HG02759 (cell line): ENCODE results near the gene DCTPP1.
"Not testable (repeated sequence)": the region's sequence is repeated elsewhere in the genome, so short reads cannot be mapped to it uniquely, and the experiment has no call there.

Experiments used
- ATAC-seq: cut with Tn5 transposase; IDR thresholded peaks from one replicate; pipeline ENCODE4 v1.9.1; 2021; ENCODE audit warnings: mild to moderate bottlenecking, moderate library complexity; ENCODE audit not compliant: unreplicated experiment

DCTPP1 gene

DNA sequence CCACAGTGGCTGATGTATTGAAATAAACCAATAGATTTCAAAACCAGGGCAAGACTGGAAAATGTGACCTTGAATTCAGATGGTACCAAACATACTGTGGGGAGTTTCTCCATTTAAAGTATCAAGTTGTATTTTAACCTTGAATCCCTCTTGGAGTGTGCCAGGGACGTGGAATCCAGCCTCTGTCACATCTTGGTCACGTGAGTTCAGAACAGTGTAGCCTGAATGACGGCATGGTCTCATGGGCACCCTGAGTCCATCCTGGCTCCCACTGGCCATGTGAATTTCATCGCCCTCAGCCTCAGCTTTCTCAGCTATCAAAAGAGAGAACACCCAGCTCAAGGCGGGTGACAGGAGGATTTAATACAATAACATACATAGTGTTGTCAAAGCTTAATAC lies 15.7 kb downstream of the DCTPP1 start:
- ATAC-seq: no peak

DNA sequence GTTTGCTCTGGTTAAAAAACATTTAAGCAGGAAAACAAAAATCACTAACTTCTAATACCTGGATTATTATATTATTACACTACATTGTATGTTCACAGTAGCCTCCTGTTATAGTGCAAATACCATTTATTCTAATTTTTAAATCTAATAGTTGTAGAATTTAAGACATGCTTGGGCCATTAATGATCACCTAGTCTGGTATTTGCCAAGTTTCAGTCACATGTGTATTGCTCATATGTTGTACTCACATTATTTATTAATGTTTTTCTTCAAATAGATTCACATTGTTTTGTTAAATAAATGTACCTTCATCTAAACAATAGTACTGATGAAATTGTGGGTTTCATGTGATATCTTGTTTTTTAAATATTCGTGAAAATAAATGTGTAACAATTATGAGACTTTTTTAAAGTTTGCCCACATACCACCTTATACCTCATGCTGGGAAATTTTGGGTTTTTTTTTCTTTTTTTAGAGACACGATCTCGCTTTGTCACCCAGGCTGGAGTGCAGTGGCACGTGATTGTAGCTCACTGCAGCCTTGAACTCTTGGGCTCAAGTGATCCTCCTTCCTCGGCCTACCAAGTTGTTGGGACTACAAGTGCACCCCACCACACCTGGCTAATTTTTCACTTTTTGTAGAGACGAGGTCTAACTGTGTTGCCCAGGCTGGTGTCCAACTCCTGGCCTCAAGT lies 16.6 kb downstream of the DCTPP1 start:
- ATAC-seq: no peak

DNA sequence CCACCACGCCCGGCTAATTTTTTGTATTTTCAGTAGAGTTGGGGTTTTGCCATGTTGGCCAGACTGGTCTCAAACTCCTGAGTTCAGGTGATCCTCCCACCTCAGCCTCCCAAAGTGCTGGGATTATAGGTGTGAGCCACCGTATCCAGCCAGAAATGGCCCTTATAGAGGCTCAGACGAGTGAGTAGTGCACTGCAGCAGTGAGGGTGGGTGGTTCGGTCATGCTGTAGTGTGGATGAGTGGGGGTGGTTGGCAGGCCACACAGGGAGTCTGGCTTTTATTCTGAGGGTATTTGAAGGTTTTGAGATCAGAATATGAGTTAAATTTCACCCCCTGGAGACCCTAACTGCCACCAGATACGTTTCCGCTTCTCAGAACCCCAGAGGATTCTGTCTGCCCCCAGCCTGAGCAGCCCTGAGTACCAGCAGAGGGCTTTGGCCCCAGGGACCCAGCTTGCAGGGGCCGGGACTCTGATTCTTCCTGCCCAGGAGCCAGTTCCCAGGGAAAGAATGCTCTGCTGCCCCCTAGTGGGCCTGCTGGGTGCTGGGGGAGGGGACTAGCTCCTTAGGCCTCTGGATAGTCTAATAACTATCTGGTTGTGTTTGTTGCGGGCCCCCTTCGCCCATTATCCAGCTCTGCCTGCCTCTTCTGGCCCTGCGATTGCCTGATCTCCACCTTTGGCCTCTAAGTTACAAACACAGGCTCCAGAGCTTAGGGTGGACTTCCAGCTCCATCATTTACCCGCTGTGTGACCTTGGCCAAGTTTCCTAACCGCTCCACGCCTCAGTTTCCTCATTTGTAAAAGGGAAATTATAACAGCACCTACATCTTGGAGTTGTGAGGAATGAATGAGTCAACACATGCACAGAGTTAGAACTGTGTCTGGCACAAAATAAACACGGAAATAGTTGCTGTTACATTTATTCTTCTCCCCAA lies 20.4 kb downstream of the DCTPP1 start:
- ATAC-seq: peak; percentile 47

DNA sequence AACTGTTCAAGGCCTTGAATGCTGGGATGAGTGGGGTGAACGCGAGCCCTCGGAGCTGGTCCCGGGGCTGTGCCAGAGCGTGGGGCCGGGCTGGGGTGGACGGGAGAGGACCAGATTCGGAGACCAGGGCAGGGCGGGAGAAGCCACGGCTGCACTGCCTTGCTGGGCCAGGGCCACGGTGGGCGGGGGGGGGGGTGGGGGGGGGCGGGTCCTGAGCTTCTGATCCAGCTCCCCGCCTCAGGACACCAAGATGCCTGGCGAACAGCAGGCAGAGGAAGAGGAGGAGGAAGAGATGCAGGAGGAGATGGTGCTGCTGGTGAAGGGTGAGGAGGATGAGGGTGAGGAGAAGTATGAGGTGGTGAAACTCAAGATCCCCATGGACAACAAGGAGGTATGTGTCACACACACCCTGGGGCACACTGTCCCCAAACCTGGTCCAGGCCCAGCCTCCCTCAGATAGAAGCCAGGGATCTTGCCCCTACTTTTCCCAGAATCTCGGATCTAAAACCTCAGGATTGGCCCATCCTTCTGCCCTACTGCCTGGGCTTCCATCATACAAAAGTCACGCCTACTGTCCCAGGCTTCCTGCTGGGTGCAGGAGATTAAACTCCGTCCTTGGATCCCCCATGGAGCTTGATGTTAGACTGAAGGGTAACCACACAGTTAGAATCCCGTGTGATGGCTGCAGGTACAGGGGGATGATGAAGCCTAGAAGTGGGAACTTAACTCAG lies 21.9 kb downstream of the DCTPP1 start:
- no peak for ATAC-seq

DNA sequence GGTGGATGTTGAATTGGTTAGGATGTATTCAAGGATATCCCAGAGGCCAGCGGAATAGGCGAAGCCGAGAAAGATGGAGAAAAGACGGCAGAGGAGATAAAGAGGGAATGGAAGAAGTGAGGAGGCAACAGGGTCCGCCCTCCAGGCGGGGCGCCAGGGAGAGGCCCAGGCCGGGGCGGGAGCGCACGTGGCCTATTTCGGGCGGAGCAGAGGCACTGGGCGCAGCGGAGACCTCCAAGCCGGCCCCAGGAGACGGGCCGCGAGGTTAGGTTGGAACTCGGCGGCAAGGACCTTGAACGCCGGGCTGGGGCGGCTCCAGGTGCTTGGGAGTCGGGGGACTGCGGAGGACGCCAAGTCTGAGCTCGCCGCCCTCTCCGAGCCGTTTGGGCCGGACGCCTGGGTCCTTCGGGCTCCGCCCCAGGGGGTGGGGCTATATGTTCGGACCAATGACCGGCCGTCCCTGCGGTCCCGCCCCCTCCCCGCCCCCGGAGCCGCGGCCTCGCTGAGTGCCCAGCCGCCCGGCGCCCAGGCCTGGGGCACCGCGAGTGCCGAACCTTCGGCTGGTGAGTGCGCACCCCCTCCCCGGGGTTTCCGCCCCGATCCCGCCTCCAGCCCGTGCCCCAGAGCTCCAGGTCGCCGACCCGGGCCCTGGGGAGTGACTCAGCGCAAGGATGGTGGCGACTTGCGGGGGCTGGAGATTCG lies 22.6 kb downstream of the DCTPP1 start, which contains the start of gene ZNF771:
ZNF771 (plus strand) TSS at position 505 of the 702 bp plus-strand sequence. CDS start 448 bp downstream, outside the sequence.
- peak; percentile 82 for ATAC-seq

DNA sequence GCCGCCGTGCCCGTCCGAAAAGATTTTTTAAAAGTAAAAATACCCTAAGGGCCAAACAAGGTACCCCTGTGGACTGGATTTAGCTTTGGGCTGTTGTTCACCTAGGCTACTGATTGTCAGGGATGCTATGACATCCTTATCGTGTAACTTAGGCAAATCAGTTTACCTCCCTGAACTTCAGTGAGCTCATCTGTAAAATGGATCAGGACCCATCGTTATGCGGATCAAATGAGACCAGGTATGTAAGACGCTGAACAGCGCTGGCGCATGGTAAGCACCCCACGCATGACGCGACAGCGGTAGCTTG lies 23.1 kb downstream of the DCTPP1 start:
- peak; percentile 18 for ATAC-seq

DNA sequence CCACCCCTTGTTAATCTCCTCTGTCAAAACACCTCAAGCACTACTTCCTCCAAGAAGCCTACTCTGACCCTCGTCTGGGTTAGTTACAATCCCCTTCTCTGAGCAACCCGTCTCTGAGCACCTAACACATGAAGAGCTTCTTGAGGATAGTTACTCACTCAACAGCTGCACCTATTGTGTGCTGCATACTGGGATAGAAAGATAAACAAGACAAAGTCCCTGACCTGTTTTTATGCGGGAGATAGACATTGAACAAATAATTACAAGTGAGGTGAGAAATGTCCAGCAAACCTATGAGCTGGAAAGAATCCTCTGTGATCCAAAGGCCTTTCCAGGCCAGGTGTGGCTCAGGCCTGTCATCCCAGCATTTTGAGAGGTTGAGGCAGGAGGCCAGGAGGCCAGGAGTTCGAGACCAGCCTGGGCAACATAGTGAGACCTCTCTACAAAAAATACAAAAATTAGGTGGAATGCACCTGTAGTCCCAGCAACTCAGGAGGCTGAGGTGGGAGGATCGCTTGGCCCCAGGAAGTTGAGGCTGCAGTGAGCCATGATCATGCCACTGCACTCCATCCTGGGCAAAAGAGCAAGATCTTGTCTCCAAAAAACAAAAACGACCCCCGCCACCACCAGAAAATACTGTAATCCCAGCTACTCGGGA lies 27.9 kb downstream of the DCTPP1 start:
- no peak for ATAC-seq

DNA sequence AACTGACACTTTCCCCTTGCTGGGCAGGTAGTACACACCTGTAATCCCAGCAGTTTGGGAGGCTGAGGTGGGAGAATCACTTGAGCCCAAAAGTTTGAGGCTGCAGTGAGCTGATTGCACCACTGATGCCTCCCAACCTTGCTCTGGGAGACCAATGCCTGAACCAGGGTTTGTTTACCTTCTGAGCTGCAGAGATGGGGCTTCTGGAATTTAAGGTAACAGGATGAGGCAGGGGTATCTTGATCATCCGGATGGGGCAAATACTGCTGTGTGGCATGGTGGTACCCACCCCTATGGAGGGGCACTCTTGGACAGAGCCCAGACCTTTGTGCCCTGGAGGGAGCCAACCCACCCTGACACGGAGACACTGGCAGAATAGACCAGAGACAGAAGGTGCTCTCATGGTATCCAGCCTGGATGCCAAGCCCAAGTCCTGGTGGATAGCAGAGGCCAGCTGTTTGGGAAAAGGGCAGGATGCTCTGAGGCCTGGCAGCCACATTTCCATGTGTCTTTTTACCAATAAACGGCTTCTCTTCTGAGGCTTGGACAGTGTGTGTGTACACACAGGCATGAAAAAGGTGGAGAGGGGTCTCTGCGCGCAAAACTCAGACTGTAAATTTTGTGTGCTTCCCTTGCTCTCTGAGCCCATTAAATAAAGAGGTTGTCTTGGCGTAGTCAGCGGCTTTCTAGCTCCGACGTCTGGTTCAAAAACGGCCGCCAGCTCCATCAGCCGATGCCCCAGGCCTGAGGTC lies 30.2 kb downstream of the DCTPP1 start:
- ATAC-seq: no peak

DNA sequence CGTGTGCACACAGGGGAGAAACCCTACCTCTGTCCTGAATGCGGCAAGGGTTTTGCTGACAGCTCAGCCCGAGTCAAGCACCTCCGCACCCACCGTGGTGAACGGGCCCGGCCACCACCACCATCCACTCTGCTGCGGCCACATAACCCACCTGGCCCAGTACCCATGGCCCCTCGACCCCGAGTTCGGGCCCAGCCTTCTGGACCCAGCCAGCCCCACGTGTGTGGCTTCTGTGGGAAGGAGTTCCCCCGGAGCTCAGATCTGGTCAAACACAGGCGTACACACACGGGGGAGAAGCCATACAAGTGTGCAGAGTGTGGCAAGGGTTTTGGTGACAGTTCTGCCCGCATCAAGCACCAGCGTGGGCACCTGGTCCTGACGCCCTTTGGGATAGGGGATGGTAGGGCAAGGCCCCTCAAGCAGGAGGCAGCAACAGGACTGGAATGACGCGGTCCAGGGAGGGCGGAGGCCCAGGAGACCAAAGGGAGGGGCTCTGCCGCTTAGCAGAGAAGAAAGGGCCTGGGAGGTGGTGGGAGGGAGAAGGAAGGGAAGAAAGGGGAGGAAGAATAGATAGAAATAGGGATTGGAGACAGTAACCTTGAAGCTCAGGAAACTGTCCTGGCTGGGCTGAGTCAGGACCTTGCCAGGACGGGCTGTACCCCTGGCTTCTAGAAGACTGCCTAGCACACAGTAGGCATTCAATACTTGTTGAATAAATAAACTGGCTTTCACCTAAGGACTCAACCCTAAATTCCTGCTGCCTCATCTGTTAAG lies 31.0 kb downstream of the DCTPP1 start:
- ATAC-seq: no peak

DNA sequence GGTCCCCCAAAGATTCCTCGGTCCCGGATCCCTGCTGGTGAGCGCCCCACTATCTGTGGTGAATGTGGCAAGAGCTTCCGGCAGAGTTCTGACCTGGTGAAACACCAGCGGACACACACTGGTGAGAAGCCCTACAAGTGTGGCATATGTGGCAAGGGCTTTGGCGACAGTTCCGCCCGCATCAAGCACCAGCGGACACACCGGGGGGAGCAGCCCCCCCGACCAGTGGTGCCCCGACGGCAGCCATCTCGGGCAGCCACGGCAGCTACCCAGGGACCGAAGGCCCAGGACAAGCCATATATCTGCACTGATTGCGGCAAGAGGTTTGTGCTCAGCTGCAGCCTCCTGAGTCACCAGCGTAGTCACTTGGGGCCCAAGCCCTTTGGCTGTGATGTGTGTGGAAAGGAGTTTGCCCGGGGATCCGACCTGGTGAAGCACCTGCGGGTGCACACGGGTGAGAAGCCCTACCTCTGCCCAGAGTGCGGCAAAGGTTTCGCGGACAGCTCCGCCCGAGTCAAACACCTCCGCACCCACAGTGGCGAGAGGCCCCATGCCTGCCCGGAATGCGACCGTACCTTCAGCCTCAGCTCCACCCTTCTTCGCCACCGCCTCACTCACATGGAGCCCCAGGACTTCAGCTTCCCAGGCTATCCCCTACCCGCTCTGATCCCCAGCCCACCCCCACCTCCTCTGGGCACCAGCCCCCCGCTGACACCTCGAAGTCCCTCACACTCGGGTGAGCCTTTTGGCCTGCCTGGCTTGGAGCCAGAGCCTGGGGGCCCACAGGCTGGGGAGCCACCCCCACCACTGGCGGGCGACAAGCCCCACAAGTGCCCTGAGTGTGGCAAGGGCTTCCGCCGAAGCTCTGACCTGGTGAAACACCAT lies 31.8 kb downstream of the DCTPP1 start:
- ATAC-seq: no peak

DNA sequence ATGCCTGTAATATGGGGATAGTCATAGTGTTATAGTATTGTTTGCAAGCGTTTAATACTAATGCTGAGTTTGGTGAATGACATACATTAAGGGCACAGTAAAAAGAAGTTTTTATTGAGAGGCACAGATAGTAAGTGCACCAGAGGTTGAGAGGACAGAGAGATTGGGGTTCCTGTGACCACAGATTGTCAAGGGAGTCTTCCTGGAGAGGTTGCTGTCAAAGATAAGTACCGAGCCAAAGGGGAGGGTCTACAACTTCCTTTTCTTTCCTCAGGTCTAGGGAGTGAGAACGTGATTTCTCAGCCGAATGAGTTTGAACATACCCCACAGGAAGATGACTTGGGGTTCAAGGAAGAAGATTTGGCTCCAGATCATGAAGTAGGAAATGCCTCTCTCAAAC lies 32.8 kb downstream of the DCTPP1 start:
- ATAC-seq: no peak

DNA sequence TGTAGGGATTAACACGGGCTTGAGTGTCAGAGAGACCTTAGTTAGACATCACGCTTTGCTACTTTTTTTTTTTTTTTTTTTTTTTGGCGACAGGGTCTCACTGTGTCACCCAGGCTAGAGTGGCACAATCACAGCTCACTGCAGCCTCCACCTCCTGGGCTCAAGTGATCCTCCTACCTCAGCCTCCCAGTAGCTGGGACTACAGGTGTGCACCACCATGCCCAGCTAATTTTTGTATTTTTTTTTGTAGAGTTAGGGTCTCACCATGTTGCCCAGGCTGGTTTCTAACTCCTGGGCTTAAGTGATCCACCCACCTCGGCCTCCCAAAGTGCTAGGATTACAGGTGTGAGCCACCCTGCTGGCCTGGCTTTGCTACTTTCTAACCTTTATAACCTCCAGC lies 33.2 kb downstream of the DCTPP1 start:
- ATAC-seq: not testable (repeated sequence)

DNA sequence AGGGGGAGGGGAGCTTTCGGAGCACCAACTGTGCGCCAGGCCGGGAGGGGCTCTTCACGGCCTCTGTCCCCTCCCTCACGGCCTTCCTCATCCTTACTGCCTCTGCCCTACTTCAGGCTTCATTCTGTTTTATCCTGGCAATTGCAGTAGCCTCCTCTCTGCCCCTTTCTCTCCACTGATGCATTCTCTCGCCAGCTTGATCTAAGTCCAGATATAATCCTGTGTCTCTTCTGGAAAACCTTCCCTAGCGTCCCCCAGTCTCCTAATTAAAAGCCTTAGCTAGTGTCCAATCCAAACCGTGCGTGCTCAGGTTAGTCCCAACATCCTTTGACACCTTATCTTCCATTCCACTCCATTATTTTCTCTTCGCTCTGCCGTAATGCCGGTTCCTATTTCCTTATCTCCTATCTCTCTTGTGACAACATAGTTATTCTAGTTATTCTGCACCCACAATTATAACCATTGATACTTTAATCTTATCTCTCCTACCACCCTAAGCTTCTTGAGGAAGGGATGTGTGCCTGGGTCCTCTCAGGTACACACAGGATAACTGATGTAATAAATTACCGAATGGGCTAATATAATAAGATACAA lies 33.7 kb downstream of the DCTPP1 start:
- no peak for ATAC-seq

DNA sequence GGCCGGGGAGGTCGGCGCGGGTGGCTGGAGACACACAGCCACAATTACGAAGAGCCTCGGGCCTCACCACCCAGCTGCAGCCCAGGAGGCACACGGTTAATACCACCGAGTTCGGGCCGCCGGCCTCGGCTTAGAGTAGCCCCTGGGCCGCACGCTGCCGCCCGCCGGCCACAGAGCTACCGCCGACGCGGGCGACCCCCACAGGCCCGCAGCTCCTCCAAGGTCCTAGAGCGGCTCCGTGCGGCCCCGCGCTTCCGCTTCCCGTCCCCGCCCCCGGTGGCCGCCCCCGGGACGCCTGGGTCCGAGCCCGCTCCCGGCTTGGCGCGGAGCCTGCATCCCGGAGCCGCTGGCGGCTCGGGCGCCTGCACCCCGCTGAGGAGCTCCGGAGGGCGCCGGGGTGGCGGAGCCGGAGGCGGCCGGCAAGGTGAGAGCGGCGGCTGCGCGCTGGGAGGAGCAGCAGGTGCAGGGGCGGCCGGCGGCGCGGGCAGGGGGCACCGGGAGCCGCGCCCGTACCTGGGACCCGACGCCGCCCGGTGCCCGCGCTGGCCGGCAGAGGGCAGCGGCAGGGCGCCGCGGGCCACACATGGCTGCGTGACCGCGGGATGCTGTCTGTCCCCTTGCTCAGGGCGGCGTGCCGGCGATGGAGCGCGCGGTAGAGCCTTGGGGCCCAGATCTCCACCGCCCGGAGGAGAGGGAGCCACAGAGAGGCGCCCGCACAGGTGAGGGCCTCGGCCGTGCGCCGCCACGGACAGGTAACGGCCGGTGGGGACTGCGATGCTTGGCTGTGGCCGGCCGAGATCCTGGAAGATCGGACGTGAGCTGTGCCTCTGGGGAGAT lies 34.5 kb downstream of the DCTPP1 start, which contains the start of gene ZNF48:
ZNF48 (plus strand) TSS at position 266 of the 837 bp plus-strand sequence; CDS start at position 641, 375 bp downstream.
- ATAC-seq: peak; percentile 70

DNA sequence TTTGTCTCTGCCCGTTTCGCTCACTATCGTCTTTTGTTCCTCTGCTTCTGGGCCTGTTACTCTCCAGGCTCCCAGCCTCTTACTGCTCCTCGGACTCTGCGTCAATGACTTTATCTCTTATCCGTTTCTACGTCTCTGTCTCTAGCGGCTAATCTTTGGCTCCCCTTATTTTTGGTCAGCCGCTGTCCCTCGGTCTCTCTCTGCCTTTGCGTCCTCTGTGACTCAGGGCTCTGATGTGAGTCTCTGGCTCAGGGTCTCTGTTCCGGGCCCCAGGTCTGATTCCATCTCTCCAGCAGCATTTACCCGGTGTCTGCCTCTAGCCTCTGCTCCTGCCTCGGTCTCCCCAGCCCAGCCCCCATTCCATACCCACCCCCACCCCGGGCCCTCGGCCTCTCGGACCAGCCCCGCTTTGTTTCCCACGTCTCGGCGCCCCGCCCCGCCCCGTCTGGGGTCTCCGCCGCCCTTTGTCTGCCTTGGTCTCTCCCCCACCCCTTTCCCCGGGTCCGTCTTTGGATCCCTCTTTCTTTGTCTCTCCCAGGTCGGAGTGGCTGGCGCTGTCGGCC lies 35.2 kb downstream of the DCTPP1 start:
- no peak for ATAC-seq

DNA sequence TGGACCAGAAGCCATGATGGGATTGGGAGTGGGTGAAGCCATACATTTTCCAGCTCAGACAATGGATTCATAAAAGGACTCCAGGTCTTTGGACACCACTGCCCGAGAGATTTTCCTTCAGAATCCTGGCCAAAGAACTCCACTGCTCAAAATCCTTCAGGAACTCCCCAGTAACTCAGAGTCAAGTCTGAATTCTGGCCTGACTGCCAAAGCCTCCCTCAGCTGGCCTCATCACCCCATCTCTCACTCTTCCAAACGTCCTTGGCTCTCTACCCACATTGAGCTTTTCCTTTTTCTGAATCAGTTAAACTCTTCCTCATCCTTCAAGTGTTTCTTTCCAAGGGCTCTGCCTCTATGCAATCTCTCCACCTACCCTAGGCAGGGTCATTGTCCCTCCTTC lies 46.3 kb downstream of the DCTPP1 start:
- ATAC-seq: no peak
